SKM-1 treated with dmso at 0.1 percent for 144 hours (cell line): ENCODE results near the gene PTPN14.
"Not testable (repeated sequence)": the region's sequence is repeated elsewhere in the genome, so short reads cannot be mapped to it uniquely, and the experiment has no call there.

Experiments
- DNase-seq: peaks from one replicate; lab custom pipeline; 2025; ENCODE audit not compliant: unreplicated experiment; lab: John Stamatoyannopoulos, UW

PTPN14 gene

DNA sequence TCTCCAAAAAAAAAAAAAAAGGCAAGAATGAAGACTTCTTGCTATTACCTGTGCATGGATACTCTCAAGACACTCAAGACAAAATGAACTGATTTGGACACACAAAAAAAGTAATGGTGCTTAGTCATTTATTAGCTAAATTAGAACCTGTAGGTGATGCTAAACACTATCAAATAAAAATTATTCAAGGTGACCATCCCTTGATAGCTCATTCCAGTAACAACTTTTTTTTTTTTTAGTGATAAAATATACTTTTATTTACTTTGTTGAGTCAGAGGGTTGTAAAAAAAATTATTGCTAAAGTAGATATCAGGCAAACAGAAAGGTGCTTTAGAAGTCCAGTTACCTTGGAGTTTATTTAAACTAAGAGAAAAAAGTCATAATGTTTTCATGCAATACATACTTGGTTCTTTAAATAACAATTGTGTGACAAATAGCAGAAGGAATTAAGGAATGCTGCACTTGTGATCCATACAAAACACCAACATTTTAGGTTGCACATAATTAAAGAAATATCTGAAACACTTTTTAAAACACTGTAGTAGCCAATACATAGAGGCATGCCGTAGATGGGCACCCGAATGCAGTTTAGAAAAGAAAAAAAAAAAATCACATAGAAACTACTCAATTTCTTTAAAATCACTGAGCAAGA is 69.3 kb downstream of the PTPN14 start:
- not testable (repeated sequence) for DNase-seq

DNA sequence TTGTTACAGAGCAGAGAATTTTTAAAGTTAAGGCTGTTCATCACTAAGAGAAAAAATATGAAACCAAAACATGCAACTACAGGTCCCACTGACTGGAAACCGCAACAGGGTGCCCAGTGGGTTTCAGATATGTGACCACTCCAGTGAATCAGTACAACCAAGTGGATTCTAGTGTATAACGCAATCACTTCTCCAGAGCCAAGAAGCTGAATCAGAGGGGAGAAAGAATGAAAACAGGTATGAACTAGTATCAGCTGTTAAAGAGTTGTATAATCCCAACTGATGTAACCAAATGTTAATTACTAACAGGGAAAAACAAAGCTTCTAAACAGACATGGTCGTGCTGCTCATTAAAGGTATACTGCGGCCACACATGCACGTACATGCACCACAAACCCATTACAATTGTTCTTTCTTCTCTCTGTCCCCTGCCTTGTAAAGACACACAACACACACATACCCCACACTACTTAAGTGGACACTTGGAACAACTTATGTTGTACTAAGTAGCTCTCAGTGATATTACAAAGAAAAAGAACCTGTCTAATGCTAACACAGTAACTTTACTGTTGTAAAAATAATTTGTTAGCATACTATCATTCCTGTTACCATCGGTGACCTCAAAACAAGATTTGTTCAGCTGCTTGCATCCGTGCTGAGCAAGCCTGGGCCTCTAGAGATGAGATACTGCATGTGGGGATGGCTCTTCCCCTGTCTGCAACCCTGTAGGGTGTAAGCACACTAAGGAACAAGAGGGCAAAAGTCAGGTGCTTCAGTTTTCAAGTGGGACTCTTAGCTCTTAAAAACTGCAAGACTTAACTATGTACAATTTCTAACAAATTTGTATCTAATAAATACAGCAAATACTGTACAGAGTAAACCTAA is 74.2 kb downstream of the PTPN14 start:
- no peak for DNase-seq

DNA sequence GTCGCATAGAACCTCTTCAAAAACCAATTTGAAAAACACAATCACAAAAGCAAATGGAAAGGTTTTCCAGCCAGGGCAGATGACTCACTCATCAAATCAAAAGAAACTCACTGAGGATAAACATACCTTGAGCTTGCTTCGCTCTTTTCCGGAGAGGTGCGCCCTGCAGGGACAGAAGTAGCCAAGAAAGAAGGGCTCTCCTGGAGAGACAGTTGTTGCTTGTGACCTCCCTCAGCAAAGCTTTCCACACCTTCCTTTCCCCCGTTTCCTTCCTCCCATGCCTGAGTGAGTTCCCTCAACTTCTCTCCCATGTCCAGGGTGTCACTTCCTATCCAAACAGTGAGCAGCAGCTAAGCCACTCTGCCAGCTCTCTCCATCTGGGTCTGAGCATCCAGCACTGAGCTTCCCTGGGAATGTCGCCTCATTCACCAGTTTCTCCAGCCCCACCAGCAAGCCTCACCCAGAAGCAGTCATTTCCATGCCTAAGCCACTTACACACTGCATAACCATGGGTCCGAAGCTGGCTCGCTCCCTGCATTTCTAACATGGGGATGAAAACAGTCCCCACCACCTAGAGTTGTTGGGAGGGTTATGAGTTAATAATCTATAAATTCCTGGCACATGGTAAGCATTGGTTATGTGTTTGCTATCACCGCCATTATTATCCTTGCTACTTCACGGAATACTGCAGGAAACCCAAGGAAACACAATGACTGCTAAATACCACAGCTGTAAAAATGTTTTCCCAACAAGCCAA is 75.0 kb downstream of the PTPN14 start:
- no peak for DNase-seq

DNA sequence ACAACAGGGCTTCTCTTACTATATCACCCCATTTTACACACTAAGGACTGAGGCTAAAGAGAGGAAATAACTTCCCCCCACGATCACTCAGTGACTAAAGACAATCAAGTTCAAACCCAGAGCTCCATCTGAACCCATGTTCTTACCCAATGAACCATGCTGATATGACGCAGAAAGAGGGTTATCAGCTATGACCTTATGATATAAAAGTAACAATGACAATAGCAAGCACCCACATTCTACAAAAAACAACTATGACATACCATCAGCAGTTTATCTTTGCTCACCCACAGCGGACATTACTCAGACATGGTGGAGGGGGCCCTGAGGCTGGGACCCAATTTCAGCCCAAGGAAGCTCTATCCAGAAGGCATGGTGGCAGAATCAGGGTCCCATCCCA is 75.7 kb downstream of the PTPN14 start:
- no peak for DNase-seq

DNA sequence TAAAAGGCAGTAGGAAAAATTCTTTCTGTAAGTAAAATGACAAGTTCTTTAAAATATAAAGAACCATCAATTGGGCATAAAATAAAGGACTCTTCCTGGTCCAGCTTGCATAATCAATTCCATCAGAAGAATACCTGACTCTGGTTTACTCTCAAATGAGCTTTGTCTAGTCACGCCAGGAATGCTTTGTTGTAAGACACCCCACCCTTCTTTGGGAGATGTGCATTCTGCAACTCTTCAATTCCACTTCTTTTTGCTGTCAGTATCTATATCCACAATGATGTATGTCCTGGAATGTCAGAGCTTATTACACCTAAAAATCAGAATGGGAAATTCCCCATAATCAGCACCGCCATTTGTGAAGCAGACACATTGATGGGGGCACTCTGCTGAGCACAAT is 76.1 kb downstream of the PTPN14 start:
- DNase-seq, result no peak

DNA sequence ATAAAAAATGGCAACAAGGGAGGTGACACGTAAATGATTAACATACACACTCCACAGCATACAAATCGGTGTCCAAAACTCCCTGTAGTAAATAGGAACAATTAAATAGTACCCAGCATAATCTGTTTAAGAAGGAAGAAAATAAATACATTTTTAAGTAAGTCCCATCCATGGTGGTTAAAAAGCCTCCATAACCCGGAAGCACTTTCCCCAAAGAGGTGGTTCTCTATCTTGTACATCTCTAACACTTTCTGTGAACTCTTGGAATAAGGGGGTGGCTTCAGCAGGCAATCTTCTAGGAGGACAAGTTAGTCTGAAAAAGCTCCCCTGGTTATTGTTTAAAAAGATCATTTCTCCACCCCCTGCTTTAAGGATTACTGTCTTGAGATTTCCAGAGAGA is 76.9 kb downstream of the PTPN14 start:
- no peak for DNase-seq

DNA sequence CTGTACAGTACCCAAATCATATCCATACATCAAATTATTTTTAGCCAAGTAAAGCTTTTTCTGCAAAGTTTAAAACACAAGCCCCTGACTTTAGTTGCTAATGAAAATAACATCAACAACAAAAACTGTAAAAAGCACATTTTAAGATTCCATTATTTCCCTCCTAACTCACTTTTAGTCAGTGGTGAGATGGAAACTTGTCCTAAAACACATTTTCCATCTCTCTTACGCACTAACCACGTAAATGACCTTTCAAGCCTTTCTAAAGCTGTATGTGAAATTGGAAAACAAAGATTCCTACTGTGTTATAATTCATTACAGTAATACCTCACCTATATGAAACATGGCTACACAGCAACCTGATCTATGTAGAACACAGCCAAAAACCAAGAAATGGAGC is 77.5 kb downstream of the PTPN14 start:
- DNase-seq, result no peak

DNA sequence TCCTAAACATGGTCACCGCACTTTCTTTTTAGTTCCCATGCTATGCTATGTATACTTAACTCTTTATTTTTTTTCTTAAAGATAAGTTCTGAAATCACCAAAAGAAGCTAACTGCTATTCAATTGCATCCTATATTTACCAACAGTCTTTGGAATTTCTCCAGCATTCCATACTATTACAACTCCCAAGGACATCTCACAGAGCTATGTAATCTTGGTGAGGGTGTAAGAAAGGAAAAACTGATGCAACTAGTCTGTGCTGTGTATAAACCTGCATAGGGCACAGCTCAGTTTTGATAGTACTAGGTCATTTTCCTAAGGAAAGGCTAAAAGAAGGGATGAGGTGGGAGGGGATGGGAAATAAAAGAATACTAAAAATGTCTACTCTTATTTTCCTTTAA is 78.0 kb downstream of the PTPN14 start:
- DNase-seq, result no peak

DNA sequence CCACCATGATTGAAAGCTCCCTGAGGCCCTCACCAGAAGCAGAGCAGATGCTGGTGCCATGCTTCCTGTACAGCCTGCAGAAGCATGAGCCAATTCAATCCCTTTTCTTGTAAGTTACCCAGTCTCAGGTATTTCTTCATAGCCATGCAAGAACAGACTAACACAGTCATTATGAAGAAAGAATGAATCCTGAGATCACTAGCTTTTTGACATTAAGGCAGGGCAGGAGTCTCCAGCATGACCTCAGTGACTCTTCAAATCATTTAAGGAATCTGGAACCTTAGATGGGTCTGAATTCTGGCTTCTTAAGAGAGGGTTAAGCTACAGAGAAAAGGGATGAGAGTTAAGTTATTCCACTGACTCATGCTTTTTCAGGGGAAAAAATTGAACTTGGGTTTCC is 79.0 kb downstream of the PTPN14 start:
- DNase-seq, result no peak

DNA sequence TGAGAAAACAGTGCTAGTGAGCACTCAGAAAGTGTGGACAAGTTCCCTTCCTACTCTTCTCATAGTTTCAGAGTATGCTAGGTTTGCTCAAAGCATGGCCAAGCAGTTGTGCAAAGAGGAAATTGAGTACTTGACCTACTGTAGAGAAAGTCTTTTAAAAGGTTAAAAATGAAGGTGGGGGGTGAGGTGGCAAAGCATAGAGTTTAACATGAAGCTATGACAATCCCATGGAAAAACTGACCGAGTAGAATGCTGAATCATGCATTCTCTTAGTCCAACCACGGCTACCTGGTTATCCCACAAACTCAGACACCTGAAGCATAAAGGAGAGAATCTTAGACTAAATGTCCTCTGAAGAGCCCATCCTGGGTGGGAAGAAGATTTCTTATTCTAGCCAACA is 79.9 kb downstream of the PTPN14 start:
- DNase-seq, result no peak

DNA sequence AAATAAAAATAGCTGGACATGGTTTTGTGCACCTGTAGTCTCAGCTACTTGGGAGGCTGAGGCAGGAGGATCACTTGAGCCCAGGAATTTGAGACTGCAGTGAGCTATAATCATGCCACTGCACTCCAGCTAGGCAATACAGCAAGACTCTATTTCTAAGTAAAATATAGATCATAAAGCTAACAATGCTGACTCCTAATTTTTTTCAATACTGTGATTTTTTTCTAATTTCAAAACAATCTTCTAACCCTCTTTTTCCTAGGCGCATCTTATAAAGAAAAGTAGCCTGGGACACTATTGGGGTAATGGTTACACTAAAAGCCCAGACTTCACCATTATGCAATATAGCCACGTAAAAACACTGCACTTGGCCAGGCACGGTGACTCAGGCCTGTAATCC is 81.3 kb downstream of the PTPN14 start:
- no peak for DNase-seq

DNA sequence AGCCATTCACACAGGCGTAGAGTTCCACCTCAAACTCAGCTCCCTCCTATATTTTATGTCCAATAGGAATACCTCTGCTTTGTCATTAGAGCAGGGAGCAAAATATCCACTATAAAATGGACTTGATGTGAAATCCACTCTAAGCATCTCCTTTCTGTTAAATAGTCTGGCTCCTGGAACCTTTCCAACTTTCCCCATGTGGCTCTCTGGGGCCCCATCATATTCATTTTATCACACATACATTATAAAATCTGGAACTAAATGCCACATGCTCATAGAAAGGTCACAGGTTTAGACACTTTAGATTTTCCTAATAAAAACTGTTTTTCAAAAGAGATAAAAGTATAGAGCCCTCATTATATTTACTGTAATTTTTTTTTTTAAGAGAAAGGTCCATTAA is 82.1 kb downstream of the PTPN14 start:
- DNase-seq, result no peak

DNA sequence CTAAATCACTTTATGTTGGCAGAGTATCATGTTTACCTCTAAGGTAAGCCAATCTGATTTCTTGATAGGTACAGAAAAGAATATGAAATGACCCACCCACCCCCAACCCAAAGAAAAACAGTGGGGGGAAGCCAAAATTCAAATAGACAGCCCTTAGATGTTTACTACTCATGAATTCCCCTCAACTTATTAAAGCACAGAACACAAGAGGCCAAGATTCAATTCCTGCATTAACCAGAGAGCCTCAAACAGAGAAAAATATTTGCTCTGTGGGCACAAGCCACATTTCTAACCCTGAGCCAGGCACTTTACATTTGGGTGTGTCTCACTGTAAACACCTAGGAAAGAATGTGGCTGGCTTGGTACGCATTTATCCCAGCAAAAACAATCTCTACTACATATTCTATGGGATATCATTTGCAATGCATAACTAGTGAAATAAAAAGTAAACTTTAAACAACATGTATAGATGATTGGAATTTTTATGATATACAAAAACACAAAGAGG is 84.3 kb downstream of the PTPN14 start:
- no peak for DNase-seq

DNA sequence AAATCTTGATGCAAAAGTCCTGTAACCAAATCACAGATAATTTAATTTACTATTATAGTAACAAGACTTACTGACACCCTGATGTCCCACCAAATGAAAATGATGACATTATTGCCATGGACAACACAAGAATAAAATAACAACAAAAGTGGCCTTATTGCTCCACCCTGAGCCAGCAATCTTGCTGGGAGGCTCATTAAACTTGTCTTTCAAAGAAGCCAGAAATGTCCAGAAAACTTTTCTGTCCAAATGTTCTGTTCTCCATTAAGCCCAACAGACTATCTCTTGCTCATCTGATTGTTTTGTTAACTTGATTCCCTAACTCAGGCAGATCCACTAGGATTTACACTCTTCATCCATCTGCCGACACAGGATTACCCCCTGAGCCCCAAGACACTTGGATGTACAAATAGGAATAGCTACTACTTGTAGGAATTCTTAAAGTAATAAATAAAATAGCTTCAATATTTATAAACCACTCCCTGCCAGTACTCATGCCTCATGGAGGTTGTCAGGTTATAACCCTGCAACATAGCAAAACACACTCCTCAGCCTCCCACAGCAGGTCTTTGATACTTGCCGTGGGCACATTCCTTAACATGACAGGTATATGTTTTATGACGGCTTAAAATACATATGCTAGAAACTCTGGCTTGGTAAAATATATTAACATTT is 84.9 kb downstream of the PTPN14 start:
- DNase-seq, result no peak

DNA sequence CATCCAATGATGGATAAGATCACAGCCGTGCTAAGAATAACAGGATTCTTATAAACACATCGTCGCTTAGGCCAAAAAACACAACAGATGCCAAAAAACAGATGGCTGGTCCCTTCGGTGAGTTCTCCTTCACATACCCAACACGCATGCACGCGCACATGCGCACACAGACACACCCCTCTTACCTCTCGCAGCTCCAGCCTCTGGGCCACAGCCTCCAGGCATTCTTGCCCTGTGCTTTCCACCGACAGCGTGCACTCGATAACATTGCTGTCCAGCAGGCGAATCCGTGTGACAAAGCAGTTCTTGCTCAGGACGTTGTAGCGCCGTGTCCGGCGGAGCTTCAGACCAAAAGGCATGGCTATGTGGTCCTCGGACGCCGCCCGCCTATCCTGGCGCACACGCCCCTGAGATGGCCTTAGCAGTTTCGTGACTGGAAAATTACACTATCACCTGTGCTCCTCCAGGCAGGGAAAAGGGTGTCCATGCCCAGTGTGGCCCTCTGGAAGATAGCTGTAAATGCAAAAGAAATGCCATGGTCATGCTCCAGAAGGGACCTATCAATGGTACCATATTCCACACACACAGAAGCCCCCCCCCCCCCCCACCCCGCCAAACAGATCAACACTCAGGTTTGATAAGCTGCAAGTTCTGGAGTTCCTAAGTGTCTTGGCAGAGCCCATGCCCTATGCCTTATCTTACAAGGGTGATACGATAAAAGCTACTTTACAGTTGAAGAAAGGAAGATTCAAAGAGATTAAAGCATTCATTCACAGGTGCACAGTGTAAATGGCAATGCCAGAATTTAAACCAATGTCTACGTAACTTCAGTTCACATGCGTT is 86.7 kb downstream of the PTPN14 start:
- DNase-seq, result no peak

DNA sequence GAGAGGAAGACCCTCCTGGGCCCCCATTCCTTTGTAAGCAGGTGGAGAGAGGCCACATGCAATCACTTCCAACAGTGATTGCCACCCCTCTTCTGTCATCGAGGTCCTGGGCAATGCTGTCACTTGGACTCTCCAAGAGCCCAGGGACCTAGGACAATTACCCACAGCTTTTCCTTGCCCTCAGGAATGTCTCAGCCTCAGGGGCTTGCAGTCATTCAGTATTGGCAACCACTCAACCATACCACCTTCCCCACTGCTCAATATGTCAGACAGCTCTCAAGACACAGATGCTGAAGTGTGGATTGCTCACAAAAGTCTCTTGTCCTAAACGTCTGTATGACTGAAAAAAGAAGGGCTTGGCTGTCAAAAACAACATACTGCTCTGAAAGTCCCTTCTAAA is 87.8 kb downstream of the PTPN14 start:
- no peak for DNase-seq

DNA sequence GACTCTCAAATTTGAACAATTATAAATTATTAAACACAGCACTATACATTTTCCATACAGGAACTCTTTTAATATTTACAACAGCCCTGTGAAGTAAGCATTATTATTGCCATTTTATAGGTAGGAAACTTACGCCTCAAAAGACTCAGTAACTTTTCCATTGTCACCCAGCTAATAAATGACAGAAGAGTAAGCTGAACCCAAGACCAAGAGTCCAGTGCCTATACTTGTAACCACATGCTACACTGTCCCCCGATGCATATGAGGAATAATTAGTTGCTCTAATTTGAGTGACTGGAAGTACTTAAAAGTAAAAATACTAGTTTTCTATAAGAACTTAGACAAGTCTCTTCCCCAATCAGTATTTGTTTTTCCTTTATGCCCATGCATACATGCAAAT is 88.5 kb downstream of the PTPN14 start:
- DNase-seq, result no peak

DNA sequence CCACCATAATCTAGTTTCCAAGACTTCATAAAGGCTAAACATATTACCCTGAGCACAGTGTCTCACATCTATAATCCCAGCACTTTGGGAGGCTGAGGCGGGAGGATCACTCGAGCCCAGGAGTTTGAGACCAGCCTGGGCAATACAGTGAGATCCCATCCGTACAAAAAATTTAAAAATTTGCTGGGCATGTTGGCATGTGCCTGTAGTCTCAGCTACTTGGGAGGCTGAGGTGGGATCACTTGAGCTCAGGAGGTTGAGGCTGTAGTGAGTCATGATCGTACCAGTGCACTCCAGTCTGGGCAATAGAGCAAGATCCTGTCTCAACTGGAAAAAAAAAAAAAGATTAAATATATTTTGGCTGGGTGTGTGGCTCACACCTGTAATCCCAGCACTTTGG is 90.1 kb downstream of the PTPN14 start:
- no peak for DNase-seq

DNA sequence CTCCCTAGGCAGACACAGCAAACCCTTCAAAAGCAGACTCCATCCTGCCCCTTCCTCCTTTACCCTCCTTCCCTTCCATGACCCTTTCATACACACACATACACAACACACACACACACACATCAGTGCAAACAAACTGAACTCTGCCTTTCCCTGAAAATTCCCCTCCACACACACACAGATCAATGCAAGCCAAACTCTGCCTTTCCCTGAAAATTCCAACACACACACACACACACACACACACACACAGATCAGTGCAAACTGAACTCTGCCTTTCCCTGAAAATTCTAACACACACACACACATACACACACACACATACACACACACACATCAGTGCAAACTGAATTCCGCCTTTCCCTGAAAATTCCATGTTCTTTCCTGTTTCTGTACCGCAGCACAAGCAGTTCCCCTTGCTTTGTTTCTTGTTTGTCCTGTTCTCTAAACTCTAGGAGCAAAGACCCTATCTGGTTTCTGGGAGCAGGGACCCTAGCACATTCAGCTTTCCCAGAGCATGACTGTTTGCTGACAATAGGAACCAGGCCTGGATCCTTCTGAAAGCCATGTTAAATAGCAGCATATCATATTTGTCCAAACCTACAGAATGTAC is 91.0 kb downstream of the PTPN14 start:
- DNase-seq, result no peak

DNA sequence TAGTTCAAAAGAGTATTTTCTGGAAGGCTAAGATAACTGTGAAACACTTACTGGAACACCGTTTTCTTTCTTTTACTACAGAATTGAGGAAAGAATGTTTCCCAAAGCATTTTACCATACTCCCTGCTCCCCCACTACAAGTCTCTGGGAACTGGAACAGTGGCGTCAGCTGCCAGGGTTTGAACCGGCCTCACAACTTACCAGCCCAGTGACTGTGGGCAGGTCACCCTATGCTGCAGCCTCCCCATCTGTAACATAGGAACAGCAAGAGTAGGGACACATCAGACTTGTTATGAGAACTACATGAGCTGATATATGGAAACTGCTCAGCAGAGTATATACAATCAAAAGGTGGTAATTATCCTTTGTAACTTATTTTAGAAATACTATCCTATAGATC is 91.5 kb downstream of the PTPN14 start:
- DNase-seq, result no peak
